Right renal cortex interstitium (tissue), 3 donors: ENCODE measurements around the gene HPN. TPM values are rescaled to one million over a fixed set of nuclear protein-coding genes. Genes with fewer than 3 reads are reported as not detected.
"Not testable (repeated sequence)": the region's sequence is repeated elsewhere in the genome, so short reads cannot be mapped to it uniquely, and the experiment has no call there.

Experiments
- DNase-seq, 3 donors: peaks; one replicate each; pipeline ENCODE4 v3.0.0-alpha.2; 2013; ENCODE audit warnings: low read depth in 3 of 3, low spot score in 2 of 3
- polyA plus RNA-seq, 3 donors: library from polyadenylated mRNA; unstranded; fragments of 120-200 nt; gene quantifications; one replicate each; pipeline ENCODE4 v1.2.1, GENCODE V29; 2013; ENCODE audit not compliant: insufficient read length in 3 of 3

HPN gene
- polyA plus RNA-seq, 3 donors, result 78.8 to 102 (median 83.3) TPM

DNA sequence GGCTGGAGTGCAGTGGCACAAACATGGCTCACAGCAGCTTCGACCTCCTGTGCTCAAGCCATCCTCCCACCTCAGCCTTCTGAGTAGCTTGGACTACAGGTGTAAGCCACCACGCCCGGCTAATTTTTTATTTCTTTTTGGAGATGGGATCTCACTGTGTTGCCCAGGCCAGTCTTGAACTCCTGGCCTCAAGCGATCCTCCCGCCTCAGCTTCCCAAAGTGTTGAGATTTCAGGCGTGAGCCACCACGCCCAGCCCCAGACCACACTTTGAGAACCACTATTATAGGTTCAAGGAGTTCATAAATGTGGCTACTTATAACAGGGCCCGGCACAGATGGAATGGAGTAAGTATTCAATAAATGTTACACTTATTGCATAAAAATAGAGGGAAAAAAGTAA, 14.5 kb upstream of the HPN start:
- no peak for DNase-seq

DNA sequence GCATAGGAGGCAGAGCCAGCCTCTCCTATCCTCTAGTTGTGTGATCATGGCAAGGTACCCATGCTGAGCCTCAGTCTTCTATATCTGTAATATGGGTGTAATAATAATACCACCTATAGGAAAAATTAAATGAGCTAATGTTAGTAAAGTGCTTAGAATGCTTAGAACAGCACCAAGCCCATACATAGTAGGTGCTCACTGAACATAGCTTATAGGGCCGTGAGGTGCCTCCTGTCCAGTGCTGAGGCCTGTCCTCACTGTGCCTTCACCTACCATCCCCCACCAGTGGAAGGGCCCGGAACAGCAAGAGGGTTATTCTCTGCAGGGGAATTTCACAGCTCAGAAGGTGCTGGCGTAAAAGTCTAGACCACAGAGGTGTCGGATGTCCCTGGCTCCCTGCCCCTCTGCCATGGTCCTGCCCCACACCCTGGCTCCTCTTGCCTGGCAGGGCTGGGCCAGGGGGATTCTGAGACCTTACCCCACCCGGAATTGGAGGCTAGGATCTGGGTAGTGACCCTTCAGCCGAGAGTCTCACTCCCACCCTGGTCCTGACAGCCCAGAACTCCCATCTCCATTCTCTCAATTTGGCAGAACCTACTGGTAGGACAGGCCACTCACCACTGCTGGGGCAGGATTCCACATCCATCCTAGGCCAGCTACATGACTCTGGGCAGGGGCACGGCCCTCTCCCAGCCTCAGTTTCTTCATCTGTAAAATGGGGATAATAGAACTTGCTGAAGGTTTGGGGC, 13.5 kb upstream of the HPN start:
- DNase-seq, result no peak

DNA sequence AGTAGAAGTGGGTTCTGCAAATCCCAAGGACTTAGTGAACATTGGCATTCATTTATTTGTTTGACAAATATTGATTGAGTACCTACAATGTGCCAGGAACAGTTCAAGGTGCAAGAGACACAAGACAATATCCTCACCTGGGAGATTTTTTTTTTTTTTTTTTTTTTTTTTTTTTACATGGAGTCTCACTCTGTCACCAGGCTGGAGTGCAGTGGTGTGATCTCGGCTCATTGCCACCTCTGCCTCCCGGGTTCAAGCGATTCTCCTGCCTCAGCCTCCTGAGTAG, 13.0 kb upstream of the HPN start:
- not testable (repeated sequence) for DNase-seq

DNA sequence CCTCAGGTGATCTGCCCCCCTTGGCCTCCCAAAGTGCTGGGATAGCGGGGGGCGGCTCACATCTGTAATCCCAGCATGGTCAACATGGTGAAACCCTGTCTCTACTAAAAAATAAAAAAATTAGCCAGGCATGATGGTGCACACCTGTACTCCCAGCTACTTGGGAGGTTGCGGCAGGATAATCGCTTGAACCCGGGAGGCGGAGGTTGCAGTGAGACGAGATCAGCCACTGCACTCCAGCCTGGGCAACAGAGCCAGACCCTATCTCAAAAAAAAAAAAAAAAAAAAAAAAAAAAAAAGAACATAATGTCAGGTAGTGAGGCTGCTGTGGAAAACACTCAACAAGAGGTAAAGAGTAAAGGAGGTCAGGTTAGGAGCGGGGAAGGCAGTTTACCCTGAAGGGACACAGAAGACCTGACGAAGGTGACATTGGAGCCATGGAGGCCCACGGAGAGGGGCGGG, 12.2 kb upstream of the HPN start:
- DNase-seq, result not testable (repeated sequence)

DNA sequence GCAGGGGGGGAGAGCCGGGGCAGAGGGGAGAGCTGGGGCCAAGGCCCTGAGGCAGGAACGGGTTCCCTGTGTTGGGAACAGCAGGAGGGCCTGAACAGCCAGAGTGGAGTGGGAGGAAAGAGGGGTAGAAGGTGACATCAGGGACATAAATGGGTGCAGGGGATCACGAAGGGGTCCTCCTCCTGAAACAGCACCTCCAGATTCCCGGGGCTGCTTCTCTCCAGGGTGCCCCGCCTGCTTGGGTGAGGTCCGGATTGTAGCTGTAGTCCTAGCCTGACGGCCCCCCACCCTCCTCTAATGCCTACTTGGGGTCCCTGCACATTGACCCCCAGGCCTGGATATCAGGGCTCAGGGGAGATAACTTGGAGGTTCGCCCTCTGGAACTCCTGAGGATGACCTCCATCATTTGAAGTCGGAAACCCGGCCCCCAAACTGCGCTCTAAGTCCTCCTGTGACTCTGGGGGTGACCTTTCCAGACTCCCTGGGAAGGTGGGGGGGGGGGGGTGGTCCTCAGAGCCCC, 11.7 kb upstream of the HPN start:
- no peak for DNase-seq

DNA sequence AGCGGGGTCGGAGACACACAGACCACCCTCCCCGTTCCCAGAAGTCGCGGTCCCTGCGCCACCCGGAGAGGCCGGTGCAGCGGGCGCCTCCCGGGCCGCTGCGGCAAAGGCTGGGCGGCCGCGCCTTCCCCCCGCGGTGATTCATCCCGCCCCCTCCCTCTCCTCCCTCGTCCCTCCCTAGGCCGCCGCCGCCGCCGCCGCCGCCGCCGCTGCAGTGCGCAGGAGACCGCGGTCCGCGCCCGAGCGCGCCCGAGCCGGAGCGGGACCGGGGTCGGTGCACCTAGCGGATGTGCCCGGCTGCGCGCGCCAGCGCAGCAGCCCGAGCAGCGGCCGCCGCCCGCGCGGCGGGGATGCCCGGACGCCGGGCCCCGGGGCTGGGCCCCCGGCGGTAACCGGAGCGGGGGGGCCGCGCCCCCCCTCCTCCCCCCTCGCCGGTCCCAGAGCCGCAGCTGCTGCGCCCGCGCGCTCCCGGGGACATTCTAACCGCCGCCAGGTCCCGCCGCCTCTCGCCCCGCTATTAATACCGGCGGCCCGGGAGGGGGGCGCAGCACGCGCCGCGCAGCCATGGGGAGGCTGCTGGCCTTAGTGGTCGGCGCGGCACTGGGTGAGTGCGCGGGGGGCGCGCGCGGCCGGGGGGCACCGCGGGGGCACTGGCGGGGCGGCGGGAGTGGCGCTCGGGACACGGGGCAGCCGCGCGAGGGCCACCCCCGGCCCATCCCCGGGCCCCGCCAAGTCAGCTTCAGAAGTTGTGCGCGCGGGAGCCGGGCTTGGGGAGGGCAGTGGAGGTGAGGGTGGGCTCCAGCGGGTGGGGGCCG, 11.1 kb upstream of the HPN start, which contains the start of gene SCN1B:
Gene SCN1B (plus strand): TSS at position 214 of the 815 bp plus-strand sequence. CDS start 351 bp downstream, at position 565.
- DNase-seq, result no peak

DNA sequence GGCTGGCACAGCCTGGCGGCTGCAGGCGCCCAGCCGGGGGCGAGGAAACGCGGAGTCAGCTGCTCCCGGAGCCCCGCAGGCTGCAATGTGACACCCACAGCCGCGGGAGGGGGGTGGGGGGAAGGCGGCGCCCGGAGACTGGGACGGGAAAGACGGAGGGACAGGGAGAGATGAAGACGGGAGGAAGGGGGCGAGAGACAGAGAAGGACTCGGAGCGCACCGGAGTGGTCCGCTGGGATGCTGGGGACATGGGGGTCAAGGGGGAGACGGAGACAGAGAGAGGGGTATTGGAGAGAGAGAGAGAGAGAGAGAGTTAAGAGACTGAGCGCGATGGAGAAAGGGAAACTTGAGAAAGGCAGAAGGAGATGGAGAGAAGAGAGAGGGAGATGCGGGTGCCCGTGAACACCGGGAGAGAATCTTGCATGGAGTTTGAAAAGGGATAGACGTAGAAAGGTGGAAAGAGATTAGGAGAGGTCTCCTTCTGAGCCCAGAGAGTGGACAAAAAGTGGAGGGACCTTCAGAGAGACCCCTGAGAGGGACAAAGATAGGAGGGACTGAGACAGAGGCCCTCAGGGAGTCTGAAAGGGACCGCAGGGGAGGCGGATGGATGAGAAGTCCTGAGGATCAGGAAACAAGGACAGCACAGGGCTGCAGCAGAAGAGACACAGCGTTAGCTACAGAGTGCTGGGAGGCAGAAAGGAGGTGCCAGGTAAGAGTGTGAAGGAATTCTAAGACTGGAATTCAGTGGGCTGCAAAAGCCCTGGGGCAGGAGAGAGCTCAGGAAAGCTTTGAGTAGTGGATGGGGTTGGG, 10.2 kb upstream of the HPN start:
- DNase-seq, result no peak

DNA sequence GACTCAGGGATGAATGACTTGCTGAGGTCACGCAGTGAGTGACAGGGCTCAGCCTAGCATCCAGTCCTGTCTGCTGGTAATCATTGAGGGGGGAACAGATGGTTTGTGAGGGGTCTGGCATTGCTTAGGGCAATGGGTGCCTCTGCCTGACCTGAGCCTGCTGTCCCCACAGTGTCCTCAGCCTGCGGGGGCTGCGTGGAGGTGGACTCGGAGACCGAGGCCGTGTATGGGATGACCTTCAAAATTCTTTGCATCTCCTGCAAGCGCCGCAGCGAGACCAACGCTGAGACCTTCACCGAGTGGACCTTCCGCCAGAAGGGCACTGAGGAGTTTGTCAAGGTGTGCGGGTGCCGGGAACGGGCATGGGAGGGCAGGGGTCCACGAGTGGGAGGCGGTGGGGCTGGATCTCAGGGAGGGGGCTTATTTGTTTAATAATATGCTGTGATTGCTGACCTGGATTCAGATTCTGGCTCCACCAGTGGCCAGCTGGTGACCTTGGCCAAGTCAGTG, 9.1 kb upstream of the HPN start:
- DNase-seq, result no peak

DNA sequence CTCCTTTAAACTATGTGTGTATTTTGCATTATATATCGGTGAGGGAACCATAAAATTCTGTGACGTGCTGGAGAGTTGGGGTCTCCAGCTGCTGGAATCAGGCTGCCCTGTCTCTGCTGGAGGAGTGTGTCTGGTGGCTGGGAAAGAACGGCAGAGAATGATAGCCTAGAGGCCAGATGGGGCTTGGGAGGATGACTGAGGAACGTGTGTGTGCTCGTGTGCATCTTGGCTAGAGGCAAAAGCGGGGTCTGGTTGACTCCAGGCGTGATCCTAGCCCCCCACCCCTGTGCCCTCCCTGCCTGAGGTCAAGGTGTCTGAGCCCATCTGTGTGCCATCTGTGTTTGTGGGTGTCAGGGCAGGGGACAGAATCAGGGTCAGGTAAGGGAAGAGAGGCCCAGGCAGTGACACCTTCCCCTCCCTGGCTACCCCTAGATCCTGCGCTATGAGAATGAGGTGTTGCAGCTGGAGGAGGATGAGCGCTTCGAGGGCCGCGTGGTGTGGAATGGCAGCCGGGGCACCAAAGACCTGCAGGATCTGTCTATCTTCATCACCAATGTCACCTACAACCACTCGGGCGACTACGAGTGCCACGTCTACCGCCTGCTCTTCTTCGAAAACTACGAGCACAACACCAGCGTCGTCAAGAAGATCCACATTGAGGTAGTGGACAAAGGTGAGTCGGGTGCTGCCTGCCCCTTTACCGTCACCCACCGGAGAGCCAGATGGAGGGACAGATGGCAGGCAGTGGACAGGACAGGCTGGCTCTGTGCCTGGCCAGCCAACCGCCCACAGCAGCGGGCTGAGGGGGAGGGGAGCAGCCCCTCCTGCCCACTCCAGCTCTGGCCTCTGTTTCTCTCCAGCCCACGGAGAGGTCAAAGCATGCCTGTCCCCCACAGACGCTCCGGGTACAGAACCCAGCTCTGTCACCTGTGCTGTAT, 8.2 kb upstream of the HPN start:
- no peak for DNase-seq

DNA sequence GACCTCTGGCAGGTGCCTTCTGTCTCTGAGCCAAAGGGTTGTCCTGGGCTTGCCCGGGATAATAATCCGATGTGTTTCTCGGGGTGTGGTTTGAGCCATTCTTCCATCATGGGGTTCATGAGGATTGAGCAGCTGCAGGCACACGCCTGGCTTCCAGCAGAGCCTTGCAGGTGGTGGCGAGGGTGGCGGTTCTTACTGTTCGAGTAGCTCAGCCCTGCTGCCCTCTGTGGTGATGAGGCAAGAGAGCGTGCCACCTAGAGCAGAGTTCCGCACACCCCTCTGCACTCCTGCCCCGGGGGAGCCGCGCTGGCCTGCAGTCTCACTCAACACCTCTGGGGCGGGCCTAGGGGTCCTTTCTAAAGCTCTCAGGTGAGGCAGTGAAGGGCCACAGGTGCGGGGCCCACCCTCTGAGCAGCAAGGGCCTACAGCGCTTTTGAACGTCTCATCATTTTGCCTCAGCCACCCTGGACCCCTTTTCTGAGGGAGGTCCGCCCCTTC, 7.5 kb upstream of the HPN start:
- DNase-seq, result no peak

DNA sequence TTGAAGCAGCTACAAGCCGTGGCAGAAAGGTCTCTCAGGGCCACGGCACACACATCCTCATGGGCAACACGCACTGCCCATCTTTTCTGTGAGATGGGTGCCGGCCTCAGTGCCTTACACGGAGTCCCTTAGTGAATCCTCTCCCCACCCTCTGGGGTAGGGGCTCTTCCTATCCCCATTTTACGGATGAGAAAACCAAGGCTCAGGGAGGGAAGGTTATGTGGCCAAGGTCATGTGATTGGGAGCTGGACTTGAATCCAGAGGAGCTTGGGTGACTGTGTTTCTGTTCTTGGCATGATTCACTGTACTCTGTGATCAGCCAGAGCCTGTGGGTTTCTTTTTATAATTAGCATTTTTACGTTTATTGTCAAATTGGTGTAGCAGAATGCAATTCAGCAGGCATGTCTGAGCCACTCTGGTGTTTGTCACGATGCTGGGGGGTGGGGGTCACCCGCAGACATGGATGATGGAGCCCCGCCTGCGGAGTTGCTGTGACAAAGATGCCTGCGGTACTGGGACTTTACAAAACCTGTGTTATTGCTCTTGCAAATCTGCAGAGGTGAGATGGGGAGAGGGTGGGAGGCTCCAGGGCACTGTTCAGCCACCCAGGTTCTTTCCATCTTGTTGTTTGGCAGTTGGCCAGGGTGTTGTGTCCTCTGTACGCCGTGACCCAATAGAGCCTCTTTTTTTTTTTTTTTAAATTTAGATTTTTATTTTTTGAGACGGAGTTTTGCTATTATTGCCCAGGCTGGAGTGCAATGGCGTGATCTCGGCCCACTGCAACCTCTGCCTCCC, 6.7 kb upstream of the HPN start:
- DNase-seq, result no peak

DNA sequence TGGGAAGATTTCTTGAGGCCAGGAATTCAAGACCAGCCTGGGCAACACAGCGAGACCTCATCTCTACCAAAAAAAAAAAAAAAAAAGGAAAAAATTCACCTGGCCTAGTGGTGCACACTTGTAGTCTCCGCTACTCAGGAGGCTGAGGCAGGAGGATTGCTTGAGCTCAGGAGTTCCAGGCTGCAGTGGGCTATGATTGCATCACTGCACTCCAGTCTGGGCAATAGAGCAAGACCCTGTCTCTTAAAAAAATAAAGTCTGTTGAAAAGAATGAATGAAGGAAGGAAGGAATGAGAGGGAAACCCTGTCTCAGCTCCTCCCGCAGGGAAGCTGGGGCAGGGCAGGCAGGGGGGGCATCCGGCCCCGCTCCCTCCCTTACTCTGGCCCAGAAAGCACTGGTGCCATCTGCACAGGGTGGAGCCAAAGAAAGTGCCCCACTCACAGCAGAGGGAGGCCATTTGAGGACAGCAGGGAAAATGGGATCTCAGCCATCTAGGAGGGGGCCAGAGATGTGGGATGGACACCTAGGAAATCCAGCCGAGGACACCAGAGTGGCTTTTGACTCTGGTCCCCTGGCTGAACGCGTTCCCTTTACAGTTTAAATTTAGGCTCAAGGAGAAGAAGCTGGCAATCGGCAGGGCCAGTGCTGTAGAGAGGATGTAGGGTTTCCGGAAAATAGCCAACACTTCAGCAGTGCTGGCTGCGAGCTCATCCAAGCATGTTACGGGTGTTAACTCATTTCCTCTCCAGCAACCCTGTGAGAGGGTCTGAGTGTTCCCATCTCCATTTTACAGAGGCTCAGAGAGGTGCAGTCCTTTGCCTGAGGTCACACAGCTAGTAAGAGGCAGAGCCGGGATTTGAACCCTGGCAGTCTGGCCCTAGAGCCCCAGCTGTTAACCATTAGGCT, 3.6 kb upstream of the HPN start:
- no peak for DNase-seq

DNA sequence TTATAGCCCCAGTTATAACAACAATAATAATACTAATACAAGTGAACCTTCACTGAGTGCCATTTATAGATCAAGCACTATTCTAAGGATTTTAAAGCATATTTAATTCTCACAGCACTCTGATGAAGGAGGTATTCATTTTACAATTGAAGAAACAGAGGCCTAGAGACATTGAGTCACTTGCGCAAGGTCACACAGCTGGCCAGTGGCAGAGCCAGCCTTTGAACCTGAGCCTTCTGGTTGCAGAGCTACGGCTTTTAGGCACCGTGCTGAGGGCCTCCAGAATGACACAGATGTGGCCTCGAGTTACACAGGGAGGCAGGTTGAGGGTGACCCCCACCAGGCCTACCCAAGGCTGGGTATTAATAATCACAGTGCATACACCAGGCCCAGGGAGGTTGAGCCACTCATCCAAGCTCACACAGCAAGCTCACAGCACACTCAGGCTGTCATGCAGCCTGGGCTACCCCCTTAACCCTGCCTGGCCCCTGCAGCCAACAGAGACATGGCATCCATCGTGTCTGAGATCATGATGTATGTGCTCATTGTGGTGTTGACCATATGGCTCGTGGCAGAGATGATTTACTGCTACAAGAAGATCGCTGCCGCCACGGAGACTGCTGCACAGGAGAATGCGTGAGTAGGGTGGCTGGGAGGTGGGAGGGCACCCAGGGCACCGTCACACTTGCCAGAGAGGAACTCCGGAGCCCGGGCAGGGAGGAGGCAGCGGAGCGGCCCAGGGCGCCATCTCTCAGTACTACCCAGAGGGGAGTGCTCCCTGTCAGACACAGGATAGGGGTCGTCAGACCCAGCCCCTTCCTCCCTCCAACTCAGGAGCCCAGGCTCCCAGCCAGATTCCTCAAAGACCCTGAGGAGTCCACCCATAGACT, 2.7 kb upstream of the HPN start:
- no peak for DNase-seq

DNA sequence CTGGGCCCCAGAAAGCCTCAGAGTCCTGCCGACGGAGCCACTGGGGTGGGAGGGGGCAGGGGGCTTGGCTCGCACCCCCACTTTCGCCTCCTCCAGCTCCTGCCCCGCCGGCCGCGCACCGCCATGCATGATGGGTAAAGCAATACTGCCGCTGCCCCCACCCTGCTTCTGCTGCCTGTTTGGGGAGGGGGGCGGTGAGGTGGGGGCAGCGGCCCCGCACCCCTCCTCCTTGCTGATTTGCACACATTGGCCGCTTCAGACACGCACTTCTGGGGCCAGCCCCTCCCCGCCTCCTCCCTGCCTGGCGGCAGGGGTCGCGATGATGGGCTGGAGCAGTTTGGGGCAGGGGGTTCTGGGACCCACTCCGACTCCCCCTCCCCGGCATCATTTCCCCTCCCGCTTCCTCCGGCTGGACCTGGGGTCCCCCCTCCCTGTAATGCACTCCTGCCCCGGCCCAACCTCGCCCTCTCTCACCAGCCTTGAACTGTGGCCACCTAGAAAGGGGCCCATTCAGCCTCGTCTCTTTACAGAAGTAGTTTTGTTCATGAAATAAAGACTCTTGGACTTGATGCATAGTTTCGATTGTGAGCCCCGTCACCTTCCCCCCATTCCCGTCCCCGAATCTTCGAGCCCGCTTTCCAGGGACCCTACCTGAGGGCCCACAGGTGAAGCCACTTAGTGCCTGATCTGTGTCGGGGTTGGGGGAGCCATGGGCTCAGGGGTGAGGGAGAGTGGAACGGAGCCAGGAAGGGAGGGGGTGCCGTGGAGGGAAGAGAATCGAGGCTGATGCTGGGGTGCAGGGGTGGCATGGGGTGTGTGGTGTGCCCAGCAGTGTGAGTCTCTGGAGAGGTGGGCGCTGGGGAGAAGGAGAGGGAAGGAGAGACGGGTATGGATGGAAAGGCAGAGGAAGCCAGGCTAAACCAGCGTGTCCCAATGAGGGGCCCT, 1.4 kb upstream of the HPN start:
- no peak for DNase-seq

DNA sequence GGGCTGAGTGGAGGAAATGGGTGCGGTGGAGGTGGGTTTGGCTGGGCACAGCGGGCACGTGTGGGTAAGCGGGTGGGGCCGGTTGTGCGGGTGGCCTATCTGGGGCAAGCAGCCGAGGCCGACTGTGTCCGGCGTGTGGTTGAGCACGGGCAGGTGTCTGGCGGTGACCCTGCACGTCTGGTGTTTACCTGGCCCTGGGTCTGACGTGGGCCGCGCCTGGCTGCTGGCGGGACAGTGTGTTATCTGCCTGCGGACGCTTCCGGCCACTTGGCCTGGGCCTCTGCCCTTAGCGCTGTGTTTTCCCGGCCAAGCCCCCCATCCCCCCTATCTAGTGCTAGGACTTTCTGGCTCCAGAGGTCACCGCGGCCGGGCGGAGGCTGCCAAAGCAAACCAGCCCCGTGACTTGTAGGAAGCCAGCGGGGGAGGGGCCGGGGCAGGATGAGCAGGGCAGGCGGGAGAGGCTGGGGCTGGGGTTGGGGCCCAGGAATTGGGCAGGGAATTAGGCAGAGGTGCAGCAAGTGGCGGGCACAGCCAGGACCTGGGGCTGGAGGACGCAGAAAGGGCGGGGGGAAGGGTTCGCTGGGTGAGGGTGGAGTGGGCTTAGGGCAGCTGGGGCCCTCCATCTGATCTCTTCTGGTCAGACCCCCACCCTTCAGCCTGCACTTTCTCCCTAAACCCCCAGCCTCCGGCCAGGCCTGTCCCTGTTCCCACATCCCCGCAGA, 534 bp upstream of the HPN start:
- no peak for DNase-seq
